GM12878 (cell line): ENCODE data around the gene MGMT. TPM values are rescaled to one million over a fixed set of nuclear protein-coding genes. Genes with fewer than 3 reads are reported as not detected.

Source experiments
- ATF7 ChIP-seq: fragments of 450-650 bp; IDR thresholded peaks from 2 replicates; pipeline ENCODE4 v1.6.1; 2016; ENCODE audit warnings: low read depth, mild to moderate bottlenecking
- BCLAF1 ChIP-seq: fragments of 450-650 bp; IDR thresholded peaks from 2 replicates; pipeline ENCODE4 v1.6.1; 2017; ENCODE audit warnings: antibody characterized with exemption, mild to moderate bottlenecking, moderate library complexity
- ELK1 ChIP-seq: IDR thresholded peaks from 2 replicates; pipeline ENCODE4 v1.6.1; 2012; ENCODE audit warnings: low read depth, low read length, improper control_type of control experiment
- HDAC6 ChIP-seq: fragments of 200-600 bp; sonication (generic); IDR thresholded peaks from one replicate; pipeline ENCODE4 v1.8.0; 2017; ENCODE audit warnings: antibody characterized with exemption; ENCODE audit not compliant: unreplicated experiment
- JUND ChIP-seq: IDR thresholded peaks from 2 replicates; pipeline ENCODE4 v1.6.1; 2012; ENCODE audit warnings: low read depth, mild to moderate bottlenecking, low read length, improper control_type of control experiment, moderate library complexity
- NKRF ChIP-seq: fragments of 450-650 bp; conservative IDR thresholded peaks from 2 replicates; pipeline ENCODE4 v1.6.1; 2017; ENCODE audit warnings: mild to moderate bottlenecking, moderate library complexity
- SUPT20H ChIP-seq: IDR thresholded peaks from 2 replicates; pipeline ENCODE4 v1.6.1; 2011; ENCODE audit warnings: low read depth, mild to moderate bottlenecking, low read length, moderate library complexity, borderline replicate concordance; ENCODE audit not compliant: control insufficient read depth
- ZZZ3 ChIP-seq: IDR thresholded peaks from 2 replicates; pipeline ENCODE4 v1.6.1; 2011; ENCODE audit warnings: low read depth; ENCODE audit not compliant: control insufficient read depth, insufficient read length
- polyA plus RNA-seq, 11 experiments: library from polyadenylated mRNA; depleted of rRNA in 4 of 11; unstranded in 6 of 11; stranded (reverse) in 5 of 11; fragments of >200 nt; fragmentation: Nextera tagmentation in 4 of 11; fragmentation: Illumina TruSeq in 1 of 11; extraction: Ambion mirVana in 4 of 11; extraction: Trizol in 1 of 11; gene quantifications; 1 replicate in 1 of 11; 2 replicates in 10 of 11; pipeline versions ENCODE4 v1.2.1 to v1.2.3, GENCODE V29; 2011 to 2016; ENCODE audit warnings: inconsistent platforms in 2 of 11, missing spikeins in 2 of 11, low read depth in 1 of 11
- total RNA-seq, 4 experiments: library from RNA; depleted of rRNA in 3 of 4; stranded (reverse); fragments of >200 nt in 3 of 4; fragmentation: Illumina TruSeq in 1 of 4; extraction: Trizol in 1 of 4; gene quantifications; 2 replicates each; pipeline versions ENCODE4 v1.2.1 to v1.2.3, GENCODE V29; 2013 to 2021

The MGMT gene
- total and polyA plus RNA-seq, 10 of the 15 experiments (the other 5 are each of a cell fraction or from before 2014, with no cell fraction given) = 0.16 to 24.2 (median 13.3) TPM

- TF ChIP-seq NKRF (no peak), JUND (no peak), HDAC6 (no peak), ZZZ3 (no peak), SUPT20H (no peak), ELK1 (no peak), ATF7 (no peak), BCLAF1 (no peak)
These were observed 307.8 kb downstream of the MGMT start (continued) for GRCh38 chr10:129774736-129775401.
